GM10266 (cell line): ENCODE results near the gene UBTD1.

ENCODE experiments used
- DNase-seq: peaks from one replicate; pipeline ENCODE4 v3.0.0; 2012; ENCODE audit errors: extremely low spot score
- TF ChIP-seq, protein P1 (sequence below): IDR thresholded peaks from 2 replicates; pipeline ENCODE4 v1.5.1; 2012; ENCODE audit warnings: mild to moderate bottlenecking, low read depth; ENCODE audit not compliant: control insufficient read depth, insufficient read depth; ENCODE audit errors: missing control alignments

Gene UBTD1

DNA sequence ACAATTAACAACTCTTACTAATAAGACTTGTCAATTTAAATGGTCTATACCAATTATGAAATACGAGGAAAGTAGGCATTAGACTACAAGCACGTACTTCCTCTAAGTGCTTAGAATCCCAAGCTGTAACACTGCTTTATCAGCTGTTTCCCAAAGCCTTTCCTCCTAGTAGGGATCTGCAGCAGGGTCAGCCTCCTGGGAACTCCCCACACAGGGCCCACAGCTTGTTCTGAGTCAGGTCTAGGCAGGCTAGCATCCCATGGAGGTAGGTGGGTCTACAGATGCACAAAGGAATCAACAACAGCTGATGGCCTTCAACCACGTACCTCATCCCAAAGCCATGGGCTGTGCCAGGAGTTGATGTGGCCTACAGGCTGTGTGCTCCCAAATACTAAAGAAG lies 15.2 kb upstream of the UBTD1 start:
- no peak for DNase-seq
- TF ChIP-seq, protein P1, sequence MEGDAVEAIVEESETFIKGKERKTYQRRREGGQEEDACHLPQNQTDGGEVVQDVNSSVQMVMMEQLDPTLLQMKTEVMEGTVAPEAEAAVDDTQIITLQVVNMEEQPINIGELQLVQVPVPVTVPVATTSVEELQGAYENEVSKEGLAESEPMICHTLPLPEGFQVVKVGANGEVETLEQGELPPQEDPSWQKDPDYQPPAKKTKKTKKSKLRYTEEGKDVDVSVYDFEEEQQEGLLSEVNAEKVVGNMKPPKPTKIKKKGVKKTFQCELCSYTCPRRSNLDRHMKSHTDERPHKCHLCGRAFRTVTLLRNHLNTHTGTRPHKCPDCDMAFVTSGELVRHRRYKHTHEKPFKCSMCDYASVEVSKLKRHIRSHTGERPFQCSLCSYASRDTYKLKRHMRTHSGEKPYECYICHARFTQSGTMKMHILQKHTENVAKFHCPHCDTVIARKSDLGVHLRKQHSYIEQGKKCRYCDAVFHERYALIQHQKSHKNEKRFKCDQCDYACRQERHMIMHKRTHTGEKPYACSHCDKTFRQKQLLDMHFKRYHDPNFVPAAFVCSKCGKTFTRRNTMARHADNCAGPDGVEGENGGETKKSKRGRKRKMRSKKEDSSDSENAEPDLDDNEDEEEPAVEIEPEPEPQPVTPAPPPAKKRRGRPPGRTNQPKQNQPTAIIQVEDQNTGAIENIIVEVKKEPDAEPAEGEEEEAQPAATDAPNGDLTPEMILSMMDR, result no peak

DNA sequence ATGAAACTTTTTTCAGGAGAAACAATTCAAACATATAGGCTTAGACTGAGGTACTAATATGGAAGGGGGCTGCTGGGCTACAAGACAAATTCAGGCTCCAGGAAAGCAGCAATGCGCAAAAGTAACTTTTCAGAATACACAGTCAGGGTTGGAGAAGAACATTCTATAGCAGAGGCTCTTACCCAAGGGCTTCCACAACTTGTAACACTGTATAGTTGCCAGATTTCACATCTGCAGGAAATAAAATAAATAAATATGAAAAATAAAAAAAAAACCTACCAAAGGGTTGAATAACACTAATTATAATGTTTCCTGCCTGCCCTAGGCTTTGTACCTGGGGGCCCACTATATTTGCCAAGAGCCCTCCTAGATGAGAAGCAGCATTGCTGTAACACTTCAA lies 14.8 kb upstream of the UBTD1 start:
- no peak for DNase-seq
- TF ChIP-seq, protein P1, result no peak

- TF ChIP-seq, protein P1, result no peak
- DNase-seq, result no peak
Observed at GRCh38 chr10:97485647-97486281, 13.0 kb upstream of the UBTD1 start.

- TF ChIP-seq, protein P1, result no peak
- DNase-seq, result no peak
Observed at GRCh38 chr10:97490592-97490991, 8.1 kb upstream of the UBTD1 start.

- no peak for DNase-seq
Observed at GRCh38 chr10:97494151-97494550, 4.6 kb upstream of the UBTD1 start.

DNA sequence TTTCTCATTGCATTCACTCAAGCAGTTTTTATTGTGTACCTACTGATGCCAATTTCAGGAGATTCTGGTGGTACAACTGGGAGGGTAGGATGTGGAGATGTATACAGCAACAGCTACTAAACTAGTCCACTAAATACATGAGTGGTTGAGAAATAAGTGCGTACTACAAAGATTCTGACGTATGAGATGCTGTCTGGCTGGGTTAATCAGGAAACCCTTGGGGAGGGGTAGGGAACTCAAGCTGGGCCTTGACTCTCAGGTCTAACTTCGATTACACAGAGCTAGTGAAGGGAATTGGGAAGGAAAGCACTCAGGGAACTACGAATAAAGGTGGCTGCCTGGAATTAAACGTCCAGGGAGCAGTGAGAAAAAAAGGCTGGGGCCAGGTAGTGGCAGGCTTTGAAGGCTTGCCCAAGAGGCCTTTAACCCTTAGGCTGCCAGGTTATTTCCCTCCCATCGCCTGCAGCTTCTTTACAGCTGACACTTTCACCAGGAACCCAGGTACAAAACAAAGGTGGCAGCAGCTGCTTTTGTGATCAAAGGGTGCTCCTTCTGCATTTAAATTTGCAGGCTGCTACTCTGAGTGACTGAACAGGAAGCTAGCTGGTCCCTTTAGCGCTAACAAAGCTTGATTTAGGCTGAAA lies 3.7 kb upstream of the UBTD1 start:
- TF ChIP-seq, protein P1, result no peak
- no peak for DNase-seq

More at GRCh38 chr10:97494151-97494550, 4.6 kb upstream of the UBTD1 start:
- TF ChIP-seq, protein P1, result no peak

GRCh38 chr10:97497572-97498075 lies 1.1 kb upstream of the UBTD1 start:
- TF ChIP-seq, protein P1, result no peak
- peak; percentile 86 for DNase-seq
